ENCODE data around the gene UNK.

The UNK gene

GRCh38 chr17:75822800-75823166 lies 38.2 kb downstream of the UNK start:
- DNase-seq (ENCODE audit: low read depth), result no peak

GRCh38 chr17:75823257-75824041 lies 38.8 kb downstream of the UNK start:
- no peak for DNase-seq (ENCODE audit: low read depth)

- DNase-seq (ENCODE audit: low read depth), result no peak
These were observed 39.5 kb downstream of the UNK start for GRCh38 chr17:75824050-75824552.

- no peak for DNase-seq (ENCODE audit: low read depth)
These were observed 40.1 kb downstream of the UNK start for GRCh38 chr17:75824666-75825065.

- DNase-seq (ENCODE audit: low read depth), result no peak
These were observed 40.5 kb downstream of the UNK start for GRCh38 chr17:75825149-75825552.

- DNase-seq (ENCODE audit: low read depth), result no peak
These were observed 41.3 kb downstream of the UNK start for GRCh38 chr17:75825748-75826370.

GRCh38 chr17:75826561-75827307 lies 42.1 kb downstream of the UNK start:
- DNase-seq (ENCODE audit: low read depth), result no peak

- DNase-seq (ENCODE audit: low read depth), result no peak
These were observed 42.9 kb downstream of the UNK start for GRCh38 chr17:75827308-75828075.

GRCh38 chr17:75828076-75828400 lies 43.4 kb downstream of the UNK start:
- DNase-seq (ENCODE audit: low read depth), result no peak

- no peak for DNase-seq (ENCODE audit: low read depth)
These were observed 44.1 kb downstream of the UNK start for GRCh38 chr17:75828741-75829140.

GRCh38 chr17:75829747-75830146 lies 45.1 kb downstream of the UNK start:
- DNase-seq (ENCODE audit: low read depth), result no peak

GRCh38 chr17:75830164-75831031 lies 45.8 kb downstream of the UNK start:
- no peak for DNase-seq (ENCODE audit: low read depth)

GRCh38 chr17:75831032-75831571 lies 46.5 kb downstream of the UNK start:
- DNase-seq (ENCODE audit: low read depth), result no peak

- DNase-seq (ENCODE audit: low read depth), result no peak
These were observed 47.6 kb downstream of the UNK start for GRCh38 chr17:75832164-75832651.

GRCh38 chr17:75832652-75833400 lies 48.2 kb downstream of the UNK start:
- no peak for DNase-seq (ENCODE audit: low read depth)

GRCh38 chr17:75834279-75834920 lies 49.8 kb downstream of the UNK start:
- no peak for DNase-seq (ENCODE audit: low read depth)

GRCh38 chr17:75834928-75835653 lies 50.5 kb downstream of the UNK start:
- no peak for DNase-seq (ENCODE audit: low read depth)

- no peak for DNase-seq (ENCODE audit: low read depth)
These were observed 51.0 kb downstream of the UNK start for GRCh38 chr17:75835654-75835987.

- DNase-seq (ENCODE audit: low read depth), result no peak
These were observed 52.0 kb downstream of the UNK start for GRCh38 chr17:75836605-75837004.
